CD4-positive, alpha-beta T cell treated with Interleukin-15 for 4 hours (primary cell): ENCODE results near the gene SPATS1.

Experiments used
- DNase-seq: peaks from one replicate; pipeline ENCODE4 v3.0.0-alpha.2; 2020; ENCODE audit warnings: low spot score

Gene SPATS1

GRCh38 chr6:44388887-44389286 lies 46.4 kb downstream of the SPATS1 start:
- DNase-seq = no peak

GRCh38 chr6:44390158-44390683 lies 47.8 kb downstream of the SPATS1 start:
- no peak for DNase-seq
